NB4 (cell line): ENCODE data around the gene PCDHGB4.
"Not testable (repeated sequence)": the region's sequence is repeated elsewhere in the genome, so short reads cannot be mapped to it uniquely, and the experiment has no call there.

Experiments used
- DNase-seq: peaks from one replicate; pipeline ENCODE4 v3.0.0; 2010; ENCODE audit warnings: low read depth
- H3K4me3 ChIP-seq: one replicate; pipeline ENCODE4 v1.5.1; 2011; ENCODE audit warnings: mild to moderate bottlenecking, low read depth, low read length, moderate library complexity
- MYC ChIP-seq: IDR thresholded peaks from 2 replicates; pipeline ENCODE4 v1.6.1; 2011; ENCODE audit warnings: low read depth, low read length
- POLR2A ChIP-seq: IDR thresholded peaks from 2 replicates; pipeline ENCODE4 v1.6.1; 2011; ENCODE audit warnings: mild to moderate bottlenecking; ENCODE audit not compliant: insufficient read length; ENCODE audit errors: extremely low read depth
- TF ChIP-seq, protein P1 (sequence below): IDR thresholded peaks from 2 replicates; pipeline ENCODE4 v1.6.1; 2011; ENCODE audit warnings: low read depth, low read length
- TF ChIP-seq, protein P2 (sequence below): IDR thresholded peaks from one replicate; pipeline ENCODE4 v1.5.1; 2012; ENCODE audit warnings: low read depth, low read length

PCDHGB4 gene

DNA sequence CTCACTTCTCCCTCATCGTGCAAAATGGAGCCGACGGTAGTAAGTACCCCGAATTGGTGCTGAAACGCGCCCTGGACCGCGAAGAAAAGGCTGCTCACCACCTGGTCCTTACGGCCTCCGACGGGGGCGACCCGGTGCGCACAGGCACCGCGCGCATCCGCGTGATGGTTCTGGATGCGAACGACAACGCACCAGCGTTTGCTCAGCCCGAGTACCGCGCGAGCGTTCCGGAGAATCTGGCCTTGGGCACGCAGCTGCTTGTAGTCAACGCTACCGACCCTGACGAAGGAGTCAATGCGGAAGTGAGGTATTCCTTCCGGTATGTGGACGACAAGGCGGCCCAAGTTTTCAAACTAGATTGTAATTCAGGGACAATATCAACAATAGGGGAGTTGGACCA lies 43.8 kb downstream of the PCDHGB4 start:
- TF ChIP-seq POLR2A, result no peak
- TF ChIP-seq, protein P1, sequence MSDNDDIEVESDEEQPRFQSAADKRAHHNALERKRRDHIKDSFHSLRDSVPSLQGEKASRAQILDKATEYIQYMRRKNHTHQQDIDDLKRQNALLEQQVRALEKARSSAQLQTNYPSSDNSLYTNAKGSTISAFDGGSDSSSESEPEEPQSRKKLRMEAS, result no peak
- TF ChIP-seq, protein P2, sequence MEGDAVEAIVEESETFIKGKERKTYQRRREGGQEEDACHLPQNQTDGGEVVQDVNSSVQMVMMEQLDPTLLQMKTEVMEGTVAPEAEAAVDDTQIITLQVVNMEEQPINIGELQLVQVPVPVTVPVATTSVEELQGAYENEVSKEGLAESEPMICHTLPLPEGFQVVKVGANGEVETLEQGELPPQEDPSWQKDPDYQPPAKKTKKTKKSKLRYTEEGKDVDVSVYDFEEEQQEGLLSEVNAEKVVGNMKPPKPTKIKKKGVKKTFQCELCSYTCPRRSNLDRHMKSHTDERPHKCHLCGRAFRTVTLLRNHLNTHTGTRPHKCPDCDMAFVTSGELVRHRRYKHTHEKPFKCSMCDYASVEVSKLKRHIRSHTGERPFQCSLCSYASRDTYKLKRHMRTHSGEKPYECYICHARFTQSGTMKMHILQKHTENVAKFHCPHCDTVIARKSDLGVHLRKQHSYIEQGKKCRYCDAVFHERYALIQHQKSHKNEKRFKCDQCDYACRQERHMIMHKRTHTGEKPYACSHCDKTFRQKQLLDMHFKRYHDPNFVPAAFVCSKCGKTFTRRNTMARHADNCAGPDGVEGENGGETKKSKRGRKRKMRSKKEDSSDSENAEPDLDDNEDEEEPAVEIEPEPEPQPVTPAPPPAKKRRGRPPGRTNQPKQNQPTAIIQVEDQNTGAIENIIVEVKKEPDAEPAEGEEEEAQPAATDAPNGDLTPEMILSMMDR, result no peak
- TF ChIP-seq MYC, result no peak
- no peak for DNase-seq
- peak overlapping the region; percentile 42 for H3K4me3 ChIP-seq

DNA sequence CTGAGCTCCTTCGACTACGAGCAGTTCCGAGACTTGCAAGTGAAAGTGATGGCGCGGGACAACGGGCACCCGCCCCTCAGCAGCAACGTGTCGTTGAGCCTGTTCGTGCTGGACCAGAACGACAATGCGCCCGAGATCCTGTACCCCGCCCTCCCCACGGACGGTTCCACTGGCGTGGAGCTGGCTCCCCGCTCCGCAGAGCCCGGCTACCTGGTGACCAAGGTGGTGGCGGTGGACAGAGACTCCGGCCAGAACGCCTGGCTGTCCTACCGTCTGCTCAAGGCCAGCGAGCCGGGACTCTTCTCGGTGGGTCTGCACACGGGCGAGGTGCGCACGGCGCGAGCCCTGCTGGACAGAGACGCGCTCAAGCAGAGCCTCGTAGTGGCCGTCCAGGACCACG lies 44.8 kb downstream of the PCDHGB4 start:
- DNase-seq, H3K4me3 ChIP-seq: not testable (repeated sequence)

DNA sequence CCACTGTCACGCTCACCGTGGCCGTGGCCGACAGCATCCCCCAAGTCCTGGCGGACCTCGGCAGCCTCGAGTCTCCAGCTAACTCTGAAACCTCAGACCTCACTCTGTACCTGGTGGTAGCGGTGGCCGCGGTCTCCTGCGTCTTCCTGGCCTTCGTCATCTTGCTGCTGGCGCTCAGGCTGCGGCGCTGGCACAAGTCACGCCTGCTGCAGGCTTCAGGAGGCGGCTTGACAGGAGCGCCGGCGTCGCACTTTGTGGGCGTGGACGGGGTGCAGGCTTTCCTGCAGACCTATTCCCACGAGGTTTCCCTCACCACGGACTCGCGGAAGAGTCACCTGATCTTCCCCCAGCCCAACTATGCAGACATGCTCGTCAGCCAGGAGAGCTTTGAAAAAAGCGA lies 45.2 kb downstream of the PCDHGB4 start:
- not testable (repeated sequence) for DNase-seq, H3K4me3 ChIP-seq

DNA sequence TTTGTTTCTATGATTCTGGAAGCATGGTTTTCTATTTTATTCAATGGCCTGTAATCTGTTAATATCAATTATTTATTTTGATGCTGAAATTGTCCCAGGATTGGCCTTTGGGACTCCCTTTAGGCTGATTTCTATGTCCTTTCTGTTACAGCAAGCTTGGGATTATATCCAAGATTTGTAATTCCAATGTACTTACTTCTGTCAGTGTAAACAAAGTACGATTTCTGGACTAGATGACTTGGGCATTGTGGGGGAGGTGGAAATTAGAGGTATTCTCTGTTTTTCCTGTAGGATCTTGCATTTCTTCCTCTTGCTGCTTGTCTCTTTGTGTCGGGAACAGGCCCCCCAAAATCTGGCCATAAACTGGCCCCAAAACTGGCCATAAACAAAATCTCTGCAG lies 46.5 kb downstream of the PCDHGB4 start:
- no peak overlapping the region for H3K4me3 ChIP-seq
- no peak for TF ChIP-seq MYC
- no peak for DNase-seq

DNA sequence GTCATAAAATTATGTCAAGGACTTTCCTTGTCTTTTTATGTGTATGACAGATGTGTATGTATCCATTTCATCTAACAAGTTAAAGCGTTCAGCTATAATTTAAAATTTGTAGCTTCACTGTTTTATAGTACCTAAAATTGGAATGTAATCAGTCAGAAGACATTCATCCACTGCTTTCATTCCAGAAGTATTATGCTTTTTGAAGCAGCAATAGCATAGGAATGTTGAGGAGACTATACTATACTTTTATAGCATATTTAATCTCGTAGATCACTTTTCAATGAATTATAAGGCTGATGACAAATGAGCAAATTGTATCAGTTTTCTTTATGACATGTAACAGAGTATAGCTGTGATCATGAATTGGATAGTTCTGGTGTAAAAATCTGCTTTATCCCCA lies 49.7 kb downstream of the PCDHGB4 start:
- no peak for DNase-seq
- no peak for TF ChIP-seq POLR2A
- TF ChIP-seq, protein P2, result no peak
- TF ChIP-seq, protein P1, result no peak
- no peak for TF ChIP-seq MYC
- H3K4me3 ChIP-seq, result no peak overlapping the region

DNA sequence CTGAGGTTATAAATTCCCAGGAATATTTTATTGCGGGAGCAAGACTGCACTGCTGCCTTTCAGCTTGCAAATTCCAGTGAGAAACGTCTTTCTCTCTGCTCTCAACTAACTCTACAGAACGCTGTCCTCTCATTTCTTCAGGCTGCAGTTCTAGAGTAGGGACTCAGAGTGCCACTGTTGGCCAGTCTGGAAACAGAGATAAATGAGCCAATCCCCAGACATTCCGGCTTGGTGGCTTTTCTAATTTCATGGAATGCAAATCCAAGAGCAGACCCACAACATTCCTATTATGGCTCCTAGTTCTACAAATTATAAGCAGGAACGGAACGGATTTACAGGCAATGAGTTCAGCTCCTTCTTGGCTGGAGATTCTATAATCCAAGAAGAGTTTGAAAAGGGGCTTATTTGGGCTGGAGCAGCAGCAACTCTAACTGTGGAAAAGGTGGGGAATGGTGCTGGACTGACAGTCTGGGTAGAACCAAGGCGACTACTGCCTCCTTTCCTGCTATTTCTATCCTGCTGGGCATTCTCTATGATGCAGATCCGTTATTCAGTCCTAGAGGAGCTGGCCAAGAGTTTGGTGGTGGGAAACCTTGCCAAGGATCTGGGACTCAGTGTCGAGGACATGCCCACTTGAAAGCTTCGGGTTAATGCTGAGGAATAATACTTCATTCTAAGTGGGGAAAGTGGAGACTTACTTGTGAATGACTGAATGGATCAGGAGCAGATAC lies 52.1 kb downstream of the PCDHGB4 start:
- no peak for DNase-seq
- TF ChIP-seq, protein P2, result no peak
- TF ChIP-seq MYC (no peak), POLR2A (no peak)
- TF ChIP-seq, protein P1, result no peak
- no peak overlapping the region for H3K4me3 ChIP-seq
